ENCODE measurements around the gene ZNF202. TPM values are rescaled to one million over a fixed set of nuclear protein-coding genes. Genes with fewer than 3 reads are reported as not detected.

The ZNF202 gene
- total RNA-seq, 1 donor from 2014 or later: 10.5 TPM

- no peak overlapping the region for H3K4me3 ChIP-seq (ENCODE audit: low read depth, low read length)
- no peaks in the 10 kb centered on the region for H3K27me3 ChIP-seq (ENCODE audit: control insufficient read depth, insufficient read depth, low read length)
- TF ChIP-seq CTCF (IDR thresholded peaks at IDR 0.05; ENCODE audit: insufficient read depth, low read length, poor library complexity, severe bottlenecking): no peak
- no peaks in the 10 kb centered on the region for H3K36me3 ChIP-seq (ENCODE audit: control insufficient read depth, insufficient read depth, low read length)
- DNase-seq (ENCODE audit: low read depth): no peak
Observed at GRCh38 chr11:123682696-123683410, 58.6 kb downstream of the ZNF202 start.

GRCh38 chr11:123681030-123681429 lies 60.4 kb downstream of the ZNF202 start:
- no peak for DNase-seq (ENCODE audit: low read depth)
- TF ChIP-seq CTCF (IDR thresholded peaks at IDR 0.05; ENCODE audit: insufficient read depth, low read length, poor library complexity, severe bottlenecking): no peak
- Histone ChIP-seq H3K36me3 (ENCODE audit: control insufficient read depth, insufficient read depth, low read length) (no peaks in the 10 kb centered on the region), H3K27me3 (ENCODE audit: control insufficient read depth, insufficient read depth, low read length) (no peaks in the 10 kb centered on the region), H3K4me3 (ENCODE audit: low read depth, low read length) (no peak overlapping the region)

- no peak overlapping the region for H3K4me3 ChIP-seq (ENCODE audit: low read depth, low read length)
- no peak for DNase-seq (ENCODE audit: low read depth)
- no peaks in the 10 kb centered on the region for H3K36me3 ChIP-seq (ENCODE audit: control insufficient read depth, insufficient read depth, low read length)
- peaks cover 2% of the 10 kb centered on the region for H3K27me3 ChIP-seq (ENCODE audit: control insufficient read depth, insufficient read depth, low read length)
- no peak for TF ChIP-seq CTCF (IDR thresholded peaks at IDR 0.05; ENCODE audit: insufficient read depth, low read length, poor library complexity, severe bottlenecking)
Observed at GRCh38 chr11:123678246-123678645, 63.2 kb downstream of the ZNF202 start.

- H3K27me3 ChIP-seq (ENCODE audit: control insufficient read depth, insufficient read depth, low read length): peaks cover 2% of the 10 kb centered on the region
- H3K36me3 ChIP-seq (ENCODE audit: control insufficient read depth, insufficient read depth, low read length): no peaks in the 10 kb centered on the region
- TF ChIP-seq CTCF (IDR thresholded peaks at IDR 0.05; ENCODE audit: insufficient read depth, low read length, poor library complexity, severe bottlenecking): no peak
- DNase-seq (ENCODE audit: low read depth): no peak
- no peak overlapping the region for H3K4me3 ChIP-seq (ENCODE audit: low read depth, low read length)
Observed at GRCh38 chr11:123677510-123677909, 64.0 kb downstream of the ZNF202 start.

GRCh38 chr11:123674297-123674696 lies 67.2 kb downstream of the ZNF202 start:
- Histone ChIP-seq H3K4me3 (ENCODE audit: low read depth, low read length) (no peak overlapping the region), H3K36me3 (ENCODE audit: control insufficient read depth, insufficient read depth, low read length) (no peaks in the 10 kb centered on the region), H3K27me3 (ENCODE audit: control insufficient read depth, insufficient read depth, low read length) (peaks cover 2% of the 10 kb centered on the region)
- DNase-seq (ENCODE audit: low read depth): no peak
- no peak for TF ChIP-seq CTCF (IDR thresholded peaks at IDR 0.05; ENCODE audit: insufficient read depth, low read length, poor library complexity, severe bottlenecking)

Other genes starting within 250 kb of the ZNF202 start
- 2.1 and 2.4 TPM in 2 replicates for gene SCN3B, start 87.0 kb downstream of the ZNF202 start, total RNA-seq
- gene OR6X1, start 12.9 kb upstream of the ZNF202 start, total RNA-seq: not detected in 2 replicates
- gene OR6M1, start 64.7 kb upstream of the ZNF202 start, total RNA-seq: not detected in 2 replicates
- not detected in 2 replicates for gene TMEM225, start 144.0 kb upstream of the ZNF202 start, total RNA-seq
- gene OR8D4, start 160.5 kb upstream of the ZNF202 start, total RNA-seq: not detected in 2 replicates
- gene OR4D5, start 198.0 kb upstream of the ZNF202 start, total RNA-seq: not detected in 2 replicates
- 0.34 TPM in 1 of 2 replicates, not detected in the other for gene OR6T1, start 202.2 kb upstream of the ZNF202 start, total RNA-seq
- gene OR10S1, start 236.1 kb upstream of the ZNF202 start, total RNA-seq: not detected in 2 replicates

All from kidney epithelial cell (primary cell).